K562 (cell line): ENCODE measurements around the gene ITIH3. TPM values are rescaled to one million over a fixed set of nuclear protein-coding genes. Genes with fewer than 3 reads are reported as not detected.

Experiments
- ATAC-seq: fragments of 200-7000 bp; cut with Tn5 transposase; 3 replicates; pipeline ENCODE4 v1.9.1; 2020; ENCODE audit warnings: moderate library complexity
- BruUV-seq: library from RNA; stranded (reverse); fragments of 400-500 nt; replicated peaks from 2 replicates; lab custom pipeline; 2021; lab: Mats Ljungman, UMichigan
- CTCF ChIA-PET: fragments of 300-600 bp; formaldehyde crosslinking; extraction: SDS; loops from one replicate; lab custom pipeline; 2021; ENCODE audit warnings: low intra/inter-chr PET ratio; lab: Yijun Ruan, JAX
- POLR2A ChIA-PET: fragments of 300-600, 350-650 bp; sonication (Branson Sonifier 250); formaldehyde crosslinking; extraction: SDS; loops from one replicate; lab custom pipeline; 2021; ENCODE audit warnings: antibody characterized with exemption, inconsistent platforms; lab: Yijun Ruan, JAX
- DNase-seq, 4 experiments: peaks; one replicate each; pipeline versions ENCODE4 v3.0.0 to v3.0.0-alpha.2; 2011 to 2018; ENCODE audit warnings: low spot score in 3 of 4, mixed read lengths in 3 of 4; ENCODE audit errors: extremely low read depth in 1 of 4
- FAIRE-seq: peaks from 2 replicates; lab custom pipeline; 2011; peaks lifted over from hg19 to GRCh38; lab: Jason Lieb, UNC
- H2AFZ ChIP-seq: 2 replicates; pipeline ENCODE4 v1.6.0; 2011; ENCODE audit warnings: low read depth, low read length, control low read depth, inconsistent platforms
- H3K27ac ChIP-seq: fragments of 200-600 bp; 3 replicates; pipeline ENCODE4 v1.8.0; 2011; ENCODE audit warnings: low read depth, mild to moderate bottlenecking, control low read depth, inconsistent platforms, low read length, moderate library complexity, mixed read lengths; ENCODE audit errors: extremely low read depth
- H3K27me3 ChIP-seq, 2 experiments: fragments of 300-600 bp in 1 of 2; 2 replicates in 1 of 2; 3 replicates in 1 of 2; pipeline versions ENCODE4 v1.6.0 to v1.8.0; 2011; ENCODE audit warnings: inconsistent platforms in 2 of 2, low read length in 2 of 2, mild to moderate bottlenecking in 1 of 2, mixed read lengths in 1 of 2, moderate library complexity in 1 of 2; ENCODE audit not compliant: control insufficient read depth in 2 of 2, insufficient read depth in 2 of 2
- H3K36me3 ChIP-seq: fragments of 300-600 bp; 3 replicates; pipeline ENCODE4 v1.8.0; 2011; ENCODE audit warnings: mild to moderate bottlenecking, low read length, inconsistent platforms; ENCODE audit not compliant: control insufficient read depth, insufficient read depth
- H3K4me1 ChIP-seq, 2 experiments: fragments of 200-600 bp in 1 of 2; replicated peaks in 1 of 2; 2 replicates in 1 of 2; 3 replicates in 1 of 2; pipeline versions ENCODE4 v1.5.1 to v1.8.0; 2011; ENCODE audit warnings: inconsistent platforms in 2 of 2, low read length in 2 of 2, mild to moderate bottlenecking in 1 of 2, mixed read lengths in 1 of 2, moderate library complexity in 1 of 2; ENCODE audit not compliant: control insufficient read depth in 2 of 2, insufficient read depth in 2 of 2
- H3K4me2 ChIP-seq: 2 replicates; pipeline ENCODE4 v1.6.1; 2011; ENCODE audit warnings: low read length, control low read depth, inconsistent platforms, mixed read lengths; ENCODE audit not compliant: insufficient read depth
- H3K4me3 ChIP-seq: fragments of 200-600 bp; sonication (generic), shearing (Covaris generic); 2 replicates; pipeline ENCODE4 v1.5.1; 2016; ENCODE audit warnings: control low read depth, inconsistent platforms
- H3K79me2 ChIP-seq: fragments of 200-600 bp; 3 replicates; pipeline ENCODE4 v1.8.0; 2011; ENCODE audit warnings: low read length, inconsistent platforms; ENCODE audit not compliant: control insufficient read depth, insufficient read depth
- H3K9ac ChIP-seq, 2 experiments: 2 replicates each; pipeline versions ENCODE4 v1.6.0 to v1.6.1; 2011; ENCODE audit warnings: low read depth in 2 of 2, low read length in 2 of 2, control low read depth in 1 of 2, inconsistent platforms in 1 of 2, mild to moderate bottlenecking in 1 of 2, mixed read lengths in 1 of 2; ENCODE audit not compliant: insufficient read depth in 1 of 2
- H3K9me1 ChIP-seq: one replicate; pipeline ENCODE4 v1.6.0; 2011; ENCODE audit warnings: inconsistent platforms, mild to moderate bottlenecking, low read length, moderate library complexity; ENCODE audit not compliant: control insufficient read depth, insufficient read depth
- H3K9me3 ChIP-seq: replicated peaks from 2 replicates; pipeline ENCODE4 v1.5.1; 2011; ENCODE audit warnings: low read depth, low read length, inconsistent platforms; ENCODE audit not compliant: control insufficient read depth, insufficient read depth
- H4K20me1 ChIP-seq: replicated peaks from 2 replicates; pipeline ENCODE4 v1.6.1; 2011; ENCODE audit warnings: low read length, inconsistent platforms, mixed read lengths; ENCODE audit not compliant: control insufficient read depth, insufficient read depth
- KDM1A ChIP-seq, 2 experiments: fragments of 450-650 bp; IDR thresholded peaks; 2 replicates each; pipeline ENCODE4 v1.6.1; 2016; ENCODE audit warnings: mild to moderate bottlenecking in 2 of 2
- PRPF4 ChIP-seq: fragments of 200-400 bp; formaldehyde crosslinking; IDR thresholded peaks from one replicate; pipeline ENCODE4 v1.6.1; 2017; ENCODE audit warnings: low read length, low read depth, mild to moderate bottlenecking; ENCODE audit not compliant: insufficient read depth, poor library complexity, severe bottlenecking
- RBM34 ChIP-seq: fragments of 200-400 bp; formaldehyde crosslinking; IDR thresholded peaks from 2 replicates; pipeline ENCODE4 v1.6.1; 2018; ENCODE audit warnings: low read length, borderline replicate concordance; ENCODE audit not compliant: insufficient read depth
- SAFB2 ChIP-seq: fragments of 200-400 bp; formaldehyde crosslinking; IDR thresholded peaks from 2 replicates; pipeline ENCODE4 v1.6.1; 2018; ENCODE audit warnings: borderline replicate concordance, low read length, low read depth, moderate library complexity; ENCODE audit not compliant: severe bottlenecking
- TAF7 ChIP-seq: fragments of 450-650 bp; IDR thresholded peaks from 2 replicates; pipeline ENCODE4 v1.6.1; 2016; ENCODE audit warnings: missing genetic modification characterization, missing compliant biosample characterization
- TAL1 ChIP-seq: fragments of 450-650 bp; IDR thresholded peaks from 2 replicates; pipeline ENCODE4 v1.6.1; 2016; ENCODE audit warnings: mild to moderate bottlenecking
- WHSC1 ChIP-seq: IDR thresholded peaks from one replicate; pipeline ENCODE4 v1.6.1; 2012; ENCODE audit warnings: low read length, control low read depth, inconsistent platforms
- ZNF212 ChIP-seq: fragments of 450-650 bp; formaldehyde crosslinking; IDR thresholded peaks from 2 replicates; pipeline ENCODE4 v1.4.0; 2020; ENCODE audit warnings: mild to moderate bottlenecking
- ZNF24 ChIP-seq: fragments of 450-650 bp; IDR thresholded peaks from 2 replicates; pipeline ENCODE4 v1.6.1; 2016
- ZNF780A ChIP-seq: fragments of 250-450 bp; sonication (Bioruptor Pico); IDR thresholded peaks from 2 replicates; pipeline ENCODE4 v1.5.0; 2021; ENCODE audit warnings: mild to moderate bottlenecking
- WGBS: fragments of 100-300 bp; shearing (Covaris generic); methylation state at CpG from one replicate; pipeline ENCODE4 v1.1.6; 2016; ENCODE audit warnings: low coverage, mixed read lengths; ENCODE audit not compliant: insufficient coverage; ENCODE audit errors: missing lambda C conversion rate; 5-methylcytosine and 5-hydroxymethylcytosine counted together
- in situ Hi-C: fragments of 300-500 bp; cut with MboI; formaldehyde crosslinking; loops from 4 replicates; pipeline ENCODE4 v1.15.0; 2018; ENCODE audit warnings: inconsistent platforms, mixed read lengths
- intact Hi-C: fragments of 100-400 bp; cut with micrococcal nuclease; formaldehyde crosslinking; loops from 2 replicates; pipeline ENCODE4 v1.14.2; 2022
- polyA plus RNA-seq, 8 experiments: library from polyadenylated mRNA; depleted of rRNA in 4 of 8; stranded (reverse) in 5 of 8; unstranded in 3 of 8; fragments of >200 nt; fragmentation: Nextera tagmentation in 2 of 8; fragmentation: Illumina TruSeq in 1 of 8; extraction: Ambion mirVana in 2 of 8; extraction: Trizol in 1 of 8; gene quantifications; 2 replicates each; pipeline versions ENCODE4 v1.2.1 to v1.2.3, GENCODE V29; 2011 to 2014; ENCODE audit warnings: inconsistent platforms in 1 of 8, missing spikeins in 1 of 8
- total RNA-seq, 7 experiments: library from RNA; depleted of rRNA in 6 of 7; stranded (reverse); fragments of >200 nt in 6 of 7; fragmentation: Illumina TruSeq in 2 of 7; extraction: Trizol in 2 of 7; gene quantifications; 2 replicates each; pipeline versions ENCODE4 v1.2.1 to v1.2.3, GENCODE V29; 2011 to 2021; ENCODE audit warnings: low replicate concordance in 1 of 7
- TF ChIP-seq, protein P1 (sequence below): fragments of 450-650 bp; formaldehyde crosslinking; IDR thresholded peaks from 2 replicates; pipeline ENCODE4 v1.4.0; 2022; ENCODE audit warnings: mild to moderate bottlenecking, moderate library complexity
- TF ChIP-seq, protein P2 (sequence below): fragments of 250-450 bp; sonication (Bioruptor Pico); IDR thresholded peaks from 2 replicates; pipeline ENCODE4 v1.8.0; 2021; ENCODE audit warnings: mild to moderate bottlenecking, moderate library complexity
- TF ChIP-seq, protein P3 (sequence below): fragments of 250-450 bp; sonication (Bioruptor Pico); IDR thresholded peaks from 2 replicates; pipeline ENCODE4 v1.5.0; 2022; ENCODE audit warnings: mild to moderate bottlenecking
- TF ChIP-seq, protein P4 (sequence below): sonication (generic); formaldehyde crosslinking; IDR thresholded peaks from 2 replicates; pipeline ENCODE4 v1.9.0; 2022; ENCODE audit warnings: mild to moderate bottlenecking, missing genetic modification reagents
- TF ChIP-seq, protein P5 (sequence below): fragments of 450-650 bp; formaldehyde crosslinking; IDR thresholded peaks from 2 replicates; pipeline ENCODE4 v1.4.0; 2020; ENCODE audit warnings: mild to moderate bottlenecking, moderate library complexity
- TF ChIP-seq, protein P6 (sequence below): sonication (generic); formaldehyde crosslinking; IDR thresholded peaks from 2 replicates; pipeline ENCODE4 v1.8.1; 2023; ENCODE audit warnings: mild to moderate bottlenecking, missing genetic modification reagents

The ITIH3 gene
- total and polyA plus RNA-seq, 9 of the 15 experiments (the other 6 are each of a cell fraction or from before 2014, with no cell fraction given) = 0.07 to 0.35 TPM; not detected in 7

DNA sequence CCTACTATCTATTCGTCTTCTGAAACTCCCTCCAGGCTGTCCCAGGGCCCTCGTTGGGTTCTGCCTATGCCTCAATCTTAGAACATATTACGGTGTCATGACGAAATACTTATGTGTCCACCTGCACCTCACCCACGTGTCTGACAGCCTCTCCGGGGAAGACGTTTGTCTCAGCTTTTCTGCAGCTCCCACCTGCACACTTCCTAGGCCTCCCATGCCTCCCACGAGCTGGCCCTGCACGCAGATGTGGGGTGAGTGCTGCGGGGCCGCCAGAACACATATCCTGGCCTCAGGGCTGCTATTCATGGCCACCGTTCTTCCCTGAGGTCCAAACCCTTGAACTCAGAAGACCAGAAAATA is 47.4 kb downstream of the ITIH3 start:
- no peaks in the 10 kb centered on the region for H3K36me3 ChIP-seq
- intact Hi-C loops (no loop called here), in situ Hi-C loops (loop anchor here (10.0 kb wide), 1 partner anchor 233 kb away; no protein-coding TSS in a partner anchor)
- no peak overlapping the region for H3K9ac ChIP-seq
- no peak overlapping the region for H3K4me3 ChIP-seq
- WGBS = 52% methylated on average over 12 of the region's 12 CpGs
- H3K9me3 ChIP-seq = no peaks in the 10 kb centered on the region
- DNase-seq (no peak), ATAC-seq (no peak), FAIRE-seq (no peak)
- no peak overlapping the region for H3K4me2 ChIP-seq
- H4K20me1 ChIP-seq = no peaks in the 10 kb centered on the region
- H2AFZ ChIP-seq = no peak overlapping the region
- CTCF ChIA-PET = no interaction called here
- no peaks in the 10 kb centered on the region for H3K4me1 ChIP-seq
- POLR2A ChIA-PET = no interaction called here
- H3K9me1 ChIP-seq = no peaks in the 10 kb centered on the region
- no peaks in the 10 kb centered on the region for H3K79me2 ChIP-seq
- BruUV-seq = no TSS peak
- no peaks in the 10 kb centered on the region for H3K27me3 ChIP-seq
- H3K27ac ChIP-seq = no peak overlapping the region
- TF ChIP-seq SAFB2 = no peak
- TF ChIP-seq WHSC1 = no peak
- TF ChIP-seq, protein P1, sequence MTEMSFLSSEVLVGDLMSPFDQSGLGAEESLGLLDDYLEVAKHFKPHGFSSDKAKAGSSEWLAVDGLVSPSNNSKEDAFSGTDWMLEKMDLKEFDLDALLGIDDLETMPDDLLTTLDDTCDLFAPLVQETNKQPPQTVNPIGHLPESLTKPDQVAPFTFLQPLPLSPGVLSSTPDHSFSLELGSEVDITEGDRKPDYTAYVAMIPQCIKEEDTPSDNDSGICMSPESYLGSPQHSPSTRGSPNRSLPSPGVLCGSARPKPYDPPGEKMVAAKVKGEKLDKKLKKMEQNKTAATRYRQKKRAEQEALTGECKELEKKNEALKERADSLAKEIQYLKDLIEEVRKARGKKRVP (CRISPR knock-in tag) = no peak
- TF ChIP-seq TAF7 (tag) = no peak
- TF ChIP-seq KDM1A (IDR thresholded peaks at IDR 0.05) = no peak
- TF ChIP-seq, protein P2, sequence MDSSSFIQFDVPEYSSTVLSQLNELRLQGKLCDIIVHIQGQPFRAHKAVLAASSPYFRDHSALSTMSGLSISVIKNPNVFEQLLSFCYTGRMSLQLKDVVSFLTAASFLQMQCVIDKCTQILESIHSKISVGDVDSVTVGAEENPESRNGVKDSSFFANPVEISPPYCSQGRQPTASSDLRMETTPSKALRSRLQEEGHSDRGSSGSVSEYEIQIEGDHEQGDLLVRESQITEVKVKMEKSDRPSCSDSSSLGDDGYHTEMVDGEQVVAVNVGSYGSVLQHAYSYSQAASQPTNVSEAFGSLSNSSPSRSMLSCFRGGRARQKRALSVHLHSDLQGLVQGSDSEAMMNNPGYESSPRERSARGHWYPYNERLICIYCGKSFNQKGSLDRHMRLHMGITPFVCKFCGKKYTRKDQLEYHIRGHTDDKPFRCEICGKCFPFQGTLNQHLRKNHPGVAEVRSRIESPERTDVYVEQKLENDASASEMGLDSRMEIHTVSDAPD (CRISPR knock-in tag) = no peak
- TF ChIP-seq, protein P3, sequence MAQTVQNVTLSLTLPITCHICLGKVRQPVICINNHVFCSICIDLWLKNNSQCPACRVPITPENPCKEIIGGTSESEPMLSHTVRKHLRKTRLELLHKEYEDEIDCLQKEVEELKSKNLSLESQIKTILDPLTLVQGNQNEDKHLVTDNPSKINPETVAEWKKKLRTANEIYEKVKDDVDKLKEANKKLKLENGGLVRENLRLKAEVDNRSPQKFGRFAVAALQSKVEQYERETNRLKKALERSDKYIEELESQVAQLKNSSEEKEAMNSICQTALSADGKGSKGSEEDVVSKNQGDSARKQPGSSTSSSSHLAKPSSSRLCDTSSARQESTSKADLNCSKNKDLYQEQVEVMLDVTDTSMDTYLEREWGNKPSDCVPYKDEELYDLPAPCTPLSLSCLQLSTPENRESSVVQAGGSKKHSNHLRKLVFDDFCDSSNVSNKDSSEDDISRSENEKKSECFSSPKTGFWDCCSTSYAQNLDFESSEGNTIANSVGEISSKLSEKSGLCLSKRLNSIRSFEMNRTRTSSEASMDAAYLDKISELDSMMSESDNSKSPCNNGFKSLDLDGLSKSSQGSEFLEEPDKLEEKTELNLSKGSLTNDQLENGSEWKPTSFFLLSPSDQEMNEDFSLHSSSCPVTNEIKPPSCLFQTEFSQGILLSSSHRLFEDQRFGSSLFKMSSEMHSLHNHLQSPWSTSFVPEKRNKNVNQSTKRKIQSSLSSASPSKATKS (CRISPR knock-in tag) = no peak
- TF ChIP-seq ZNF212 (CRISPR knock-in tag) = no peak
- TF ChIP-seq, protein P4, sequence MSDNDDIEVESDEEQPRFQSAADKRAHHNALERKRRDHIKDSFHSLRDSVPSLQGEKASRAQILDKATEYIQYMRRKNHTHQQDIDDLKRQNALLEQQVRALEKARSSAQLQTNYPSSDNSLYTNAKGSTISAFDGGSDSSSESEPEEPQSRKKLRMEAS (CRISPR knock-in tag) = no peak
- no peak for TF ChIP-seq ZNF780A (CRISPR knock-in tag)
- no peak for TF ChIP-seq TAL1
- TF ChIP-seq, protein P5, sequence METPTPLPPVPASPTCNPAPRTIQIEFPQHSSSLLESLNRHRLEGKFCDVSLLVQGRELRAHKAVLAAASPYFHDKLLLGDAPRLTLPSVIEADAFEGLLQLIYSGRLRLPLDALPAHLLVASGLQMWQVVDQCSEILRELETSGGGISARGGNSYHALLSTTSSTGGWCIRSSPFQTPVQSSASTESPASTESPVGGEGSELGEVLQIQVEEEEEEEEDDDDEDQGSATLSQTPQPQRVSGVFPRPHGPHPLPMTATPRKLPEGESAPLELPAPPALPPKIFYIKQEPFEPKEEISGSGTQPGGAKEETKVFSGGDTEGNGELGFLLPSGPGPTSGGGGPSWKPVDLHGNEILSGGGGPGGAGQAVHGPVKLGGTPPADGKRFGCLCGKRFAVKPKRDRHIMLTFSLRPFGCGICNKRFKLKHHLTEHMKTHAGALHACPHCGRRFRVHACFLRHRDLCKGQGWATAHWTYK (CRISPR knock-in tag) = no peak
- no peak for TF ChIP-seq ZNF24
- TF ChIP-seq RBM34 = no peak
- TF ChIP-seq, protein P6, sequence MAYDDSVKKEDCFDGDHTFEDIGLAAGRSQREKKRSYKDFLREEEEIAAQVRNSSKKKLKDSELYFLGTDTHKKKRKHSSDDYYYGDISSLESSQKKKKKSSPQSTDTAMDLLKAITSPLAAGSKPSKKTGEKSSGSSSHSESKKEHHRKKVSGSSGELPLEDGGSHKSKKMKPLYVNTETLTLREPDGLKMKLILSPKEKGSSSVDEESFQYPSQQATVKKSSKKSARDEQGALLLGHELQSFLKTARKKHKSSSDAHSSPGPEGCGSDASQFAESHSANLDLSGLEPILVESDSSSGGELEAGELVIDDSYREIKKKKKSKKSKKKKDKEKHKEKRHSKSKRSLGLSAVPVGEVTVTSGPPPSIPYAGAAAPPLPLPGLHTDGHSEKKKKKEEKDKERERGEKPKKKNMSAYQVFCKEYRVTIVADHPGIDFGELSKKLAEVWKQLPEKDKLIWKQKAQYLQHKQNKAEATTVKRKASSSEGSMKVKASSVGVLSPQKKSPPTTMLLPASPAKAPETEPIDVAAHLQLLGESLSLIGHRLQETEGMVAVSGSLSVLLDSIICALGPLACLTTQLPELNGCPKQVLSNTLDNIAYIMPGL (CRISPR knock-in tag) = no peak
- no peak for TF ChIP-seq PRPF4
